ENCODE data around the gene LOC101059915.

LOC101059915 gene

GRCh38 chrX:71629467-71629866 is 37.9 kb upstream of the LOC101059915 start (continued):
- TF ChIP-seq EED (IDR thresholded peaks at IDR 0.05; ENCODE audit: low read depth), result peak; percentile 76
- TF ChIP-seq WRNIP1 (IDR thresholded peaks at IDR 0.05; ENCODE audit: borderline replicate concordance, low read depth, low read length), result no peak
- TF ChIP-seq, protein P1, sequence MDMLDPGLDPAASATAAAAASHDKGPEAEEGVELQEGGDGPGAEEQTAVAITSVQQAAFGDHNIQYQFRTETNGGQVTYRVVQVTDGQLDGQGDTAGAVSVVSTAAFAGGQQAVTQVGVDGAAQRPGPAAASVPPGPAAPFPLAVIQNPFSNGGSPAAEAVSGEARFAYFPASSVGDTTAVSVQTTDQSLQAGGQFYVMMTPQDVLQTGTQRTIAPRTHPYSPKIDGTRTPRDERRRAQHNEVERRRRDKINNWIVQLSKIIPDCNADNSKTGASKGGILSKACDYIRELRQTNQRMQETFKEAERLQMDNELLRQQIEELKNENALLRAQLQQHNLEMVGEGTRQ (IDR thresholded peaks at IDR 0.05; ENCODE audit: borderline replicate concordance, low read depth, low read length), result no peak
- TF ChIP-seq, protein P2, sequence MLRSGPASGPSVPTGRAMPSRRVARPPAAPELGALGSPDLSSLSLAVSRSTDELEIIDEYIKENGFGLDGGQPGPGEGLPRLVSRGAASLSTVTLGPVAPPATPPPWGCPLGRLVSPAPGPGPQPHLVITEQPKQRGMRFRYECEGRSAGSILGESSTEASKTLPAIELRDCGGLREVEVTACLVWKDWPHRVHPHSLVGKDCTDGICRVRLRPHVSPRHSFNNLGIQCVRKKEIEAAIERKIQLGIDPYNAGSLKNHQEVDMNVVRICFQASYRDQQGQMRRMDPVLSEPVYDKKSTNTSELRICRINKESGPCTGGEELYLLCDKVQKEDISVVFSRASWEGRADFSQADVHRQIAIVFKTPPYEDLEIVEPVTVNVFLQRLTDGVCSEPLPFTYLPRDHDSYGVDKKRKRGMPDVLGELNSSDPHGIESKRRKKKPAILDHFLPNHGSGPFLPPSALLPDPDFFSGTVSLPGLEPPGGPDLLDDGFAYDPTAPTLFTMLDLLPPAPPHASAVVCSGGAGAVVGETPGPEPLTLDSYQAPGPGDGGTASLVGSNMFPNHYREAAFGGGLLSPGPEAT (IDR thresholded peaks at IDR 0.05; ENCODE audit: low read depth), result no peak
- TF ChIP-seq ZBTB40 (IDR thresholded peaks at IDR 0.05; ENCODE audit: borderline replicate concordance), result no peak
- TF ChIP-seq STAT3 (IDR thresholded peaks at IDR 0.05; ENCODE audit: low read depth, low read length), result no peak
- TF ChIP-seq, protein P3, sequence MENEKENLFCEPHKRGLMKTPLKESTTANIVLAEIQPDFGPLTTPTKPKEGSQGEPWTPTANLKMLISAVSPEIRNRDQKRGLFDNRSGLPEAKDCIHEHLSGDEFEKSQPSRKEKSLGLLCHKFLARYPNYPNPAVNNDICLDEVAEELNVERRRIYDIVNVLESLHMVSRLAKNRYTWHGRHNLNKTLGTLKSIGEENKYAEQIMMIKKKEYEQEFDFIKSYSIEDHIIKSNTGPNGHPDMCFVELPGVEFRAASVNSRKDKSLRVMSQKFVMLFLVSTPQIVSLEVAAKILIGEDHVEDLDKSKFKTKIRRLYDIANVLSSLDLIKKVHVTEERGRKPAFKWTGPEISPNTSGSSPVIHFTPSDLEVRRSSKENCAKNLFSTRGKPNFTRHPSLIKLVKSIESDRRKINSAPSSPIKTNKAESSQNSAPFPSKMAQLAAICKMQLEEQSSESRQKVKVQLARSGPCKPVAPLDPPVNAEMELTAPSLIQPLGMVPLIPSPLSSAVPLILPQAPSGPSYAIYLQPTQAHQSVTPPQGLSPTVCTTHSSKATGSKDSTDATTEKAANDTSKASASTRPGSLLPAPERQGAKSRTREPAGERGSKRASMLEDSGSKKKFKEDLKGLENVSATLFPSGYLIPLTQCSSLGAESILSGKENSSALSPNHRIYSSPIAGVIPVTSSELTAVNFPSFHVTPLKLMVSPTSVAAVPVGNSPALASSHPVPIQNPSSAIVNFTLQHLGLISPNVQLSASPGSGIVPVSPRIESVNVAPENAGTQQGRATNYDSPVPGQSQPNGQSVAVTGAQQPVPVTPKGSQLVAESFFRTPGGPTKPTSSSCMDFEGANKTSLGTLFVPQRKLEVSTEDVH (IDR thresholded peaks at IDR 0.05; ENCODE audit: low read depth, partially characterized antibody), result no peak
- TF ChIP-seq MEF2A (IDR thresholded peaks at IDR 0.05; ENCODE audit: insufficient read depth, low read depth, low read length), result peak; percentile 88
- no peak for TF ChIP-seq ATF2 (IDR thresholded peaks at IDR 0.05; ENCODE audit: low read length)
- no peak for TF ChIP-seq BACH1 (IDR thresholded peaks at IDR 0.05; ENCODE audit: borderline replicate concordance)
- no peak for TF ChIP-seq NBN (IDR thresholded peaks at IDR 0.05)
- TF ChIP-seq HDAC6 (IDR thresholded peaks at IDR 0.05; ENCODE audit: unreplicated experiment), result no peak
- TF ChIP-seq EP300 (IDR thresholded peaks at IDR 0.05; ENCODE audit: borderline replicate concordance in 1 of 2, control insufficient read depth in 1 of 2, low read depth in 2 of 2, low read length in 2 of 2), result peak; percentile 19 to 29; a peak in 1 of 4 replicates
- TF ChIP-seq SREBF1 (IDR thresholded peaks at IDR 0.05; ENCODE audit: low read length), result no peak
- TF ChIP-seq MTA3 (IDR thresholded peaks at IDR 0.05; ENCODE audit: borderline replicate concordance, low read length), result no peak
- TF ChIP-seq KDM1A (IDR thresholded peaks at IDR 0.05; ENCODE audit: borderline replicate concordance), result no peak
- no peak for TF ChIP-seq FOS (IDR thresholded peaks at IDR 0.05; ENCODE audit: borderline replicate concordance, extremely low read depth, insufficient read length)
- no peak for TF ChIP-seq EGR1 (IDR thresholded peaks at IDR 0.05; ENCODE audit: borderline replicate concordance in 1 of 2, low read depth in 2 of 2, low read length in 2 of 2)
- peak; percentile 46; the same call in 1 of the 2 replicates for TF ChIP-seq DPF2 (IDR thresholded peaks at IDR 0.05)
